Measurements from ENCODE around the gene ATP1A3. TPM values are rescaled to one million over a fixed set of nuclear protein-coding genes. Genes with fewer than 3 reads are reported as not detected.

The ATP1A3 gene
- total and polyA plus RNA-seq, 8 donors: 0.09 to 1.2 (median 0.32) TPM

- no peak for FAIRE-seq
- Histone ChIP-seq H3K4me1 (no peaks in the 10 kb centered on the region), H3K9me3 (no peaks in the 10 kb centered on the region), H3K27me3 (no peaks in the 10 kb centered on the region), H3K4me3 (no peak overlapping the region), H3K36me3 (no peaks in the 10 kb centered on the region), H3K27ac (no peak overlapping the region)
- TF ChIP-seq, protein P1, sequence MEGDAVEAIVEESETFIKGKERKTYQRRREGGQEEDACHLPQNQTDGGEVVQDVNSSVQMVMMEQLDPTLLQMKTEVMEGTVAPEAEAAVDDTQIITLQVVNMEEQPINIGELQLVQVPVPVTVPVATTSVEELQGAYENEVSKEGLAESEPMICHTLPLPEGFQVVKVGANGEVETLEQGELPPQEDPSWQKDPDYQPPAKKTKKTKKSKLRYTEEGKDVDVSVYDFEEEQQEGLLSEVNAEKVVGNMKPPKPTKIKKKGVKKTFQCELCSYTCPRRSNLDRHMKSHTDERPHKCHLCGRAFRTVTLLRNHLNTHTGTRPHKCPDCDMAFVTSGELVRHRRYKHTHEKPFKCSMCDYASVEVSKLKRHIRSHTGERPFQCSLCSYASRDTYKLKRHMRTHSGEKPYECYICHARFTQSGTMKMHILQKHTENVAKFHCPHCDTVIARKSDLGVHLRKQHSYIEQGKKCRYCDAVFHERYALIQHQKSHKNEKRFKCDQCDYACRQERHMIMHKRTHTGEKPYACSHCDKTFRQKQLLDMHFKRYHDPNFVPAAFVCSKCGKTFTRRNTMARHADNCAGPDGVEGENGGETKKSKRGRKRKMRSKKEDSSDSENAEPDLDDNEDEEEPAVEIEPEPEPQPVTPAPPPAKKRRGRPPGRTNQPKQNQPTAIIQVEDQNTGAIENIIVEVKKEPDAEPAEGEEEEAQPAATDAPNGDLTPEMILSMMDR (IDR thresholded peaks at IDR 0.05): no peak
- DNase-seq: no peak
- intact Hi-C loops (cut with DNase I): no loop called here
- no peak for ATAC-seq
- WGBS, 2 donors: 65 to 76% methylated on average over 7 of the region's 7 CpGs
Observed at GRCh38 chr19:42030645-42031440, 36.8 kb upstream of the ATP1A3 start.

DNA sequence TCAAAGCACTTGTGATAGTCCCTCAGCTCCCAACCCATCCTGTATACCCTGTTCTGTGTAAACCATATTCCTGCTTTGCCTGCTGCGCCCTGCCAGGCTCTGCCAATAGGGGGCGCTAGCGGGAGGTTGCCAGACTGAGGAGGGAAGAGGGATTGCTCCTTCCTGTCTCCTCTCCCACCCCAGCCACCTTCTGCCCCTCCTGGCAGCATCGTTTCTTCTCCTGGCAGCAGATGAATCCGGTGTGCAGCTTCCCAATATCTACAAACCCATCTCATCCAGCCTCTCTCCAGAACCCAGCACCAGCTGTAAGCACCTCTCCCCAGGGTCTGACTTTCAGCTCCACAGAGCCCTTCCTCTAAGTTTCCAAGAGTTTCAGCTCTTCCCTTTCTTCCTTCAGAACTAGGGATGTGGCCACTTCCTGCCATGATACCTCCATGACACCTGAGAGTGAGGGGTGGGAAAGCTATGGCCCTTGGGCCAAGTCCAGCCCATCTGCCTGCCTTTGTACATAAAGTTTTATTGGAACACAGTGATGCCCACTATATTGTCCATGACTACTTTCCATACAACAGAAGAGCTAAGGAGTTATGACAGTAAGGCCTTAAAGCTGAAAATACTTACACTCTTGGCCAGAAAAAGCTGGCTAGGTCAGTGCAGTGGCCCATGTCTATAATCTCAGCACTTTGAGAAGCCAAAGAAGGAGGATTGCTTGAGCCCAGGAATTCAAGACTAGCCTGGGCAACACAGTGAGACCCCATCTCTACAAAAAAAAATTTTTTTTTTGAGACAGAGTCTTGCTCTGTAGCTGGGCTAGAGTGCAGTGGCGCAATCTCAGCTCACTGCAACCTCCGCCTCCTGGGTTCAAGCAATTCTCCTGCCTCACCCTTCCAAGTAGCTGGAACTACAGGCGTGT is 34.5 kb upstream of the ATP1A3 start:
- H3K4me3 ChIP-seq: no peak overlapping the region
- TF ChIP-seq, protein P1 (IDR thresholded peaks at IDR 0.05): no peak
- intact Hi-C loops (cut with DNase I): no loop called here
- H3K36me3 ChIP-seq: no peaks in the 10 kb centered on the region
- DNase-seq (no peak), ATAC-seq (no peak), FAIRE-seq (no peak)
- H3K27me3 ChIP-seq: no peaks in the 10 kb centered on the region
- WGBS, 2 donors: 43 to 44% methylated on average over 8 of the region's 8 CpGs
- no peaks in the 10 kb centered on the region for H3K4me1 ChIP-seq
- H3K27ac ChIP-seq: no peak overlapping the region
- no peaks in the 10 kb centered on the region for H3K9me3 ChIP-seq

- FAIRE-seq (no peak), DNase-seq (peak in 1 of 6 donors; percentile 16), ATAC-seq (peak in 1 of 4 donors; percentile 46)
- TF ChIP-seq, protein P1 (IDR thresholded peaks at IDR 0.05): no peak
- intact Hi-C loops (cut with DNase I): no loop called here
- no peaks in the 10 kb centered on the region for H3K4me1 ChIP-seq
- H3K4me3 ChIP-seq: no peak overlapping the region
- H3K36me3 ChIP-seq: no peaks in the 10 kb centered on the region
- no peaks in the 10 kb centered on the region for H3K9me3 ChIP-seq
- WGBS, 2 donors: 36% methylated on average over 12 of the region's 12 CpGs
- no peak overlapping the region for H3K27ac ChIP-seq
- H3K27me3 ChIP-seq: no peaks in the 10 kb centered on the region
Observed at GRCh38 chr19:42024622-42025111, 30.6 kb upstream of the ATP1A3 start.

DNA sequence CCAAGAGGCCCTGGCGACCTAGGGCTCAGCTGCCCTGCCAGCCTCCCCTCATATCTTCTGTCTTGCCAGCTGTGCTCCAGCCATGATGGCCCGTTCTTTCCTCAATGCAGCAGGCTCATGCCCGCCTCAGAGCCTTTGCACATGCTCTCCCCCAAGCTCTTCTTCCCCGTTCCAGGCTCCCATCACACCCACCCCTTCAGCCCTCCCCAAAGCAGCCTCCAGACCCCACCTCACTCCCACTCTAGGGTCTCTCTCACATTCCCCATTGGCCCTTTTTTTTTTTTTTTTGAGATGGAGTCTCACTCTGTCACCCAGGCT is 29.9 kb upstream of the ATP1A3 start:
- DNase-seq (no peak), FAIRE-seq (no peak), ATAC-seq (no peak)
- 71 to 73% methylated on average over 4 of the region's 4 CpGs for WGBS, 2 donors
- H3K36me3 ChIP-seq: no peaks in the 10 kb centered on the region
- no peaks in the 10 kb centered on the region for H3K27me3 ChIP-seq
- H3K4me3 ChIP-seq: no peak overlapping the region
- H3K4me1 ChIP-seq: no peaks in the 10 kb centered on the region
- no peaks in the 10 kb centered on the region for H3K9me3 ChIP-seq
- TF ChIP-seq, protein P1 (IDR thresholded peaks at IDR 0.05): no peak
- H3K27ac ChIP-seq: no peak overlapping the region
- intact Hi-C loops (cut with DNase I): no loop called here
